HEK293 (cell line): ENCODE data around the gene AFAP1L2.

Experiments
- CTCF ChIA-PET: fragments of 350-600 bp; formaldehyde crosslinking; extraction: SDS; loops from one replicate; lab custom pipeline; 2021; ENCODE audit warnings: antibody characterized with exemption; lab: Yijun Ruan, JAX
- POLR2A ChIA-PET: fragments of 300-600 bp; formaldehyde crosslinking; extraction: SDS; loops from one replicate; lab custom pipeline; 2020; ENCODE audit warnings: antibody characterized with exemption, inconsistent platforms; lab: Yijun Ruan, JAX
- H3K27ac ChIP-seq: fragments of 200-500 bp; sonication (Bioruptor generic); 2 replicates; pipeline ENCODE4 v1.5.1; 2014; ENCODE audit warnings: low read depth, low read length, control low read depth, inconsistent platforms; ENCODE audit errors: extremely low read depth
- H3K36me3 ChIP-seq, 2 experiments: fragments of 200-500 bp in 1 of 2; sonication (Bioruptor generic) in 1 of 2; 1 replicate in 1 of 2; 2 replicates in 1 of 2; pipeline ENCODE4 v1.5.1; 2014 to 2017; ENCODE audit warnings: inconsistent platforms in 2 of 2, low read length in 2 of 2; ENCODE audit not compliant: control insufficient read depth in 2 of 2, insufficient read depth in 1 of 2
- H3K4me1 ChIP-seq: fragments of 200-500 bp; sonication (Bioruptor generic); 2 replicates; pipeline ENCODE4 v1.5.1; 2014; ENCODE audit warnings: mild to moderate bottlenecking, low read length, inconsistent platforms; ENCODE audit not compliant: control insufficient read depth, insufficient read depth
- H3K4me3 ChIP-seq: 2 replicates; pipeline ENCODE4 v1.5.1; 2011; ENCODE audit warnings: low read depth, mild to moderate bottlenecking, control low read depth, low read length, moderate library complexity
- H3K9me3 ChIP-seq: fragments of 200-500 bp; sonication (Bioruptor generic); 2 replicates; pipeline ENCODE4 v1.5.1; 2014; ENCODE audit warnings: low read depth, low read length, inconsistent platforms; ENCODE audit not compliant: control insufficient read depth, insufficient read depth
- FEZF1 ChIP-seq: fragments of 450-650 bp; formaldehyde crosslinking; IDR thresholded peaks from 2 replicates; pipeline ENCODE4 v1.5.1; 2016; ENCODE audit warnings: missing biosample characterization, missing genetic modification characterization
- GFI1B ChIP-seq: fragments of 450-650 bp; formaldehyde crosslinking; IDR thresholded peaks from 2 replicates; pipeline ENCODE4 v1.5.1; 2016; ENCODE audit warnings: missing biosample characterization, missing genetic modification characterization
- KLF16 ChIP-seq: fragments of 450-650 bp; formaldehyde crosslinking; IDR thresholded peaks from 2 replicates; pipeline ENCODE4 v1.5.1; 2017; ENCODE audit warnings: missing biosample characterization, missing genetic modification characterization
- SALL2 ChIP-seq: fragments of 450-650 bp; formaldehyde crosslinking; IDR thresholded peaks from 2 replicates; pipeline ENCODE4 v1.5.0; 2017; ENCODE audit warnings: missing biosample characterization, mild to moderate bottlenecking, missing genetic modification characterization, borderline replicate concordance
- SP3 ChIP-seq: fragments of 450-650 bp; formaldehyde crosslinking; IDR thresholded peaks from 2 replicates; pipeline ENCODE4 v1.5.1; 2016; ENCODE audit warnings: missing biosample characterization, missing genetic modification characterization
- ZBTB1 ChIP-seq: fragments of 450-650 bp; formaldehyde crosslinking; IDR thresholded peaks from 2 replicates; pipeline ENCODE4 v1.5.1; 2016; ENCODE audit warnings: missing biosample characterization, missing genetic modification characterization
- ZFHX2 ChIP-seq: fragments of 450-650 bp; formaldehyde crosslinking; conservative IDR thresholded peaks from 2 replicates; pipeline ENCODE4 v1.5.1; 2016; ENCODE audit warnings: missing biosample characterization, missing genetic modification characterization
- ZNF10 ChIP-seq: fragments of 450-650 bp; formaldehyde crosslinking; IDR thresholded peaks from 2 replicates; pipeline ENCODE4 v1.5.1; 2017; ENCODE audit warnings: missing biosample characterization, missing genetic modification characterization
- ZNF112 ChIP-seq: fragments of 450-650 bp; formaldehyde crosslinking; IDR thresholded peaks from 2 replicates; pipeline ENCODE4 v1.5.0; 2017; ENCODE audit warnings: missing biosample characterization, missing genetic modification characterization
- ZNF121 ChIP-seq: fragments of 450-650 bp; formaldehyde crosslinking; IDR thresholded peaks from 2 replicates; pipeline ENCODE4 v1.5.1; 2016; ENCODE audit warnings: missing biosample characterization, missing genetic modification characterization
- ZNF2 ChIP-seq: fragments of 450-650 bp; formaldehyde crosslinking; IDR thresholded peaks from 2 replicates; pipeline ENCODE4 v1.5.1; 2016; ENCODE audit warnings: missing biosample characterization, missing genetic modification characterization
- ZNF214 ChIP-seq: fragments of 450-650 bp; formaldehyde crosslinking; IDR thresholded peaks from 2 replicates; pipeline ENCODE4 v1.5.1; 2017; ENCODE audit warnings: missing biosample characterization, mild to moderate bottlenecking, missing genetic modification characterization, borderline replicate concordance
- ZNF223 ChIP-seq: fragments of 450-650 bp; formaldehyde crosslinking; IDR thresholded peaks from 2 replicates; pipeline ENCODE4 v1.5.1; 2016; ENCODE audit warnings: missing biosample characterization, missing genetic modification characterization
- ZNF394 ChIP-seq: fragments of 450-650 bp; formaldehyde crosslinking; IDR thresholded peaks from 2 replicates; pipeline ENCODE4 v1.5.1; 2016; ENCODE audit warnings: missing biosample characterization, missing genetic modification characterization, mild to moderate bottlenecking, moderate library complexity, borderline replicate concordance
- ZNF416 ChIP-seq: fragments of 450-650 bp; formaldehyde crosslinking; IDR thresholded peaks from 2 replicates; pipeline ENCODE4 v1.5.1; 2016; ENCODE audit warnings: missing biosample characterization, missing genetic modification characterization
- ZNF501 ChIP-seq: fragments of 450-650 bp; formaldehyde crosslinking; IDR thresholded peaks from 2 replicates; pipeline ENCODE4 v1.5.1; 2016; ENCODE audit warnings: missing biosample characterization, missing genetic modification characterization
- ZNF529 ChIP-seq: fragments of 450-650 bp; formaldehyde crosslinking; IDR thresholded peaks from 2 replicates; pipeline ENCODE4 v1.5.1; 2017; ENCODE audit warnings: missing genetic modification characterization, missing biosample characterization; ENCODE audit not compliant: insufficient replicate concordance
- ZNF530 ChIP-seq: fragments of 450-650 bp; formaldehyde crosslinking; IDR thresholded peaks from 2 replicates; pipeline ENCODE4 v1.5.1; 2016; ENCODE audit warnings: low read depth, missing biosample characterization, missing genetic modification characterization
- ZNF549 ChIP-seq: fragments of 450-650 bp; IDR thresholded peaks from 2 replicates; pipeline ENCODE4 v1.5.1; 2018; ENCODE audit warnings: missing biosample characterization, missing genetic modification characterization, mild to moderate bottlenecking, inconsistent platforms, moderate library complexity
- ZNF571 ChIP-seq: fragments of 450-650 bp; formaldehyde crosslinking; IDR thresholded peaks from 2 replicates; pipeline ENCODE4 v1.5.0; 2017; ENCODE audit warnings: missing biosample characterization, missing genetic modification characterization
- ZNF610 ChIP-seq: fragments of 450-650 bp; formaldehyde crosslinking; IDR thresholded peaks from 2 replicates; pipeline ENCODE4 v1.5.1; 2016; ENCODE audit warnings: missing biosample characterization, missing genetic modification characterization, borderline replicate concordance
- ZNF704 ChIP-seq: fragments of 450-650 bp; formaldehyde crosslinking; IDR thresholded peaks from 2 replicates; pipeline ENCODE4 v1.5.1; 2016; ENCODE audit warnings: missing biosample characterization, missing genetic modification characterization
- TF ChIP-seq, protein P1 (sequence below): fragments of 450-650 bp; formaldehyde crosslinking; IDR thresholded peaks from 2 replicates; pipeline ENCODE4 v1.5.1; 2016; ENCODE audit warnings: missing biosample characterization, missing genetic modification characterization

The AFAP1L2 gene

DNA sequence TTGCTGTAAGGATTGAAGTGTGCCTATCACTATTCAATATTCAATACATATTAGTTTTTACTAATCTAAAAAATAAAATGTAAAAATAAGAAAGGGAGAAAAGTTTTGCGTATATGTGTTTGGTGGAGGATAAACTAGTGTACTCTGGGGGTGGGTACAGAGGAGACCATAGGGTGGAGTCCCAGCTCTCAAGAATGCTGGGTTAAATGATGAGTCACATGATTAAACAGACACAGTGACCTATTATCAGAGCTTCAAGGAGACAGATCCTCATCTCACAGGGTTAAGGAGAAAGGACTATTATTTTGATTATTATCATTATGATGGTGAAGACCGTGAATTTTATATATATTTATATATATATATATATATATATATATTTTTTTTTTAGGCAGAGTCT lies 77.5 kb downstream of the AFAP1L2 start:
- POLR2A ChIA-PET, result no interaction called here
- TF ChIP-seq FEZF1 (tag by site-specific recombination), result no peak
- Histone ChIP-seq H3K27ac (no peak overlapping the region), H3K36me3 (no peaks in the 10 kb centered on the region), H3K4me1 (no peaks in the 10 kb centered on the region), H3K4me3 (no peak overlapping the region), H3K9me3 (no peaks in the 10 kb centered on the region)
- CTCF ChIA-PET, result interaction anchor here (1.2 kb wide), 1 partner anchor 145 kb away, joined by 4 read pairs; no protein-coding TSS in a partner anchor

GRCh38 chr10:114323023-114323422 lies 81.3 kb downstream of the AFAP1L2 start:
- no peak overlapping the region for H3K27ac ChIP-seq
- H3K36me3 ChIP-seq, result no peaks in the 10 kb centered on the region
- POLR2A ChIA-PET, result no interaction called here
- CTCF ChIA-PET, result interaction anchor here (1.2 kb wide), 1 partner anchor 19 kb away, joined by 3 read pairs; no protein-coding TSS in a partner anchor
- no peak for TF ChIP-seq ZNF112 (tag by site-specific recombination)
- TF ChIP-seq ZNF394 (tag by site-specific recombination), result no peak
- no peak for TF ChIP-seq ZNF223 (tag by site-specific recombination)
- H3K9me3 ChIP-seq, result no peaks in the 10 kb centered on the region
- no peak overlapping the region for H3K4me3 ChIP-seq
- H3K4me1 ChIP-seq, result no peaks in the 10 kb centered on the region

DNA sequence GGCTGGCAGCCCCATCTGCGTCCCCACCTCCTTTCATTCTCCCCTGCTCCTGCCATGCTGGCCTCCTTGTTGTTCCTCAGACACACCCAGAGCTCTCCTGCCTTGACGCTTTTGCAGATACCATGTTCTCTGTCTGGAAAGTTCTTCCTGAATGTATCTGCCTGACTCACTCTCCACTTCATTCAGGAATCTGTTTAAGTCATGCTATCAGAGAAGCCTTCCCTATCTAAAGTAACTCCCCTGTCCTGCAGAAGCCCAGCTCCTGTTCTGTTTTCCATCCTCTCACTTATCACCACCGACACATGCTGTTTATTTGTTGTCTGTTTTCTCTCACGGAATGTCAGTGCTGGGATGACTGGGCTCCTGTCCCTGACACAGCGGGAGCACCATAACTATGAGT lies 82.0 kb downstream of the AFAP1L2 start:
- POLR2A ChIA-PET, result no interaction called here
- H3K36me3 ChIP-seq, result no peaks in the 10 kb centered on the region
- no peak overlapping the region for H3K27ac ChIP-seq
- no peak overlapping the region for H3K4me3 ChIP-seq
- H3K9me3 ChIP-seq, result no peaks in the 10 kb centered on the region
- CTCF ChIA-PET, result interaction anchor here (1.2 kb wide), 1 partner anchor 18 kb away, joined by 3 read pairs; no protein-coding TSS in a partner anchor
- H3K4me1 ChIP-seq, result no peaks in the 10 kb centered on the region
- TF ChIP-seq ZNF549 (tag by site-specific recombination), result no peak
- no peak for TF ChIP-seq ZFHX2 (tag by site-specific recombination)
- no peak for TF ChIP-seq ZNF704 (tag by site-specific recombination)
- no peak for TF ChIP-seq ZNF529 (tag by site-specific recombination)
- no peak for TF ChIP-seq SALL2 (tag by site-specific recombination)
- TF ChIP-seq GFI1B (tag by site-specific recombination), result no peak
- no peak for TF ChIP-seq ZNF530
- TF ChIP-seq, protein P1, sequence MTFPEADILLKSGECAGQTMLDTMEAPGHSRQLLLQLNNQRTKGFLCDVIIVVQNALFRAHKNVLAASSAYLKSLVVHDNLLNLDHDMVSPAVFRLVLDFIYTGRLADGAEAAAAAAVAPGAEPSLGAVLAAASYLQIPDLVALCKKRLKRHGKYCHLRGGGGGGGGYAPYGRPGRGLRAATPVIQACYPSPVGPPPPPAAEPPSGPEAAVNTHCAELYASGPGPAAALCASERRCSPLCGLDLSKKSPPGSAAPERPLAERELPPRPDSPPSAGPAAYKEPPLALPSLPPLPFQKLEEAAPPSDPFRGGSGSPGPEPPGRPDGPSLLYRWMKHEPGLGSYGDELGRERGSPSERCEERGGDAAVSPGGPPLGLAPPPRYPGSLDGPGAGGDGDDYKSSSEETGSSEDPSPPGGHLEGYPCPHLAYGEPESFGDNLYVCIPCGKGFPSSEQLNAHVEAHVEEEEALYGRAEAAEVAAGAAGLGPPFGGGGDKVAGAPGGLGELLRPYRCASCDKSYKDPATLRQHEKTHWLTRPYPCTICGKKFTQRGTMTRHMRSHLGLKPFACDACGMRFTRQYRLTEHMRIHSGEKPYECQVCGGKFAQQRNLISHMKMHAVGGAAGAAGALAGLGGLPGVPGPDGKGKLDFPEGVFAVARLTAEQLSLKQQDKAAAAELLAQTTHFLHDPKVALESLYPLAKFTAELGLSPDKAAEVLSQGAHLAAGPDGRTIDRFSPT (tag by site-specific recombination), result no peak
- no peak for TF ChIP-seq ZBTB1 (tag by site-specific recombination)
- no peak for TF ChIP-seq ZNF10
- TF ChIP-seq ZNF571, result no peak
- no peak for TF ChIP-seq KLF16 (tag by site-specific recombination)
- no peak for TF ChIP-seq ZNF214 (tag by site-specific recombination)
- TF ChIP-seq ZNF121 (tag by site-specific recombination), result no peak
- TF ChIP-seq ZNF2 (tag by site-specific recombination), result no peak
- no peak for TF ChIP-seq ZNF416 (tag by site-specific recombination)
- TF ChIP-seq ZNF501 (tag by site-specific recombination), result no peak
- TF ChIP-seq SP3 (tag by site-specific recombination), result no peak
- no peak for TF ChIP-seq ZNF610 (tag by site-specific recombination)
